Erythroblast (primary cell): Measurements from ENCODE around the gene DSCAM.

Experiments
- GATA1 ChIP-seq: IDR thresholded peaks from 2 replicates; pipeline ENCODE4 v1.6.1; 2011; ENCODE audit warnings: low read depth, mild to moderate bottlenecking, control low read depth, low read length, moderate library complexity
- POLR2A ChIP-seq: IDR thresholded peaks from 2 replicates; pipeline ENCODE4 v1.6.1; 2011; ENCODE audit warnings: mild to moderate bottlenecking, low read length

DNA sequence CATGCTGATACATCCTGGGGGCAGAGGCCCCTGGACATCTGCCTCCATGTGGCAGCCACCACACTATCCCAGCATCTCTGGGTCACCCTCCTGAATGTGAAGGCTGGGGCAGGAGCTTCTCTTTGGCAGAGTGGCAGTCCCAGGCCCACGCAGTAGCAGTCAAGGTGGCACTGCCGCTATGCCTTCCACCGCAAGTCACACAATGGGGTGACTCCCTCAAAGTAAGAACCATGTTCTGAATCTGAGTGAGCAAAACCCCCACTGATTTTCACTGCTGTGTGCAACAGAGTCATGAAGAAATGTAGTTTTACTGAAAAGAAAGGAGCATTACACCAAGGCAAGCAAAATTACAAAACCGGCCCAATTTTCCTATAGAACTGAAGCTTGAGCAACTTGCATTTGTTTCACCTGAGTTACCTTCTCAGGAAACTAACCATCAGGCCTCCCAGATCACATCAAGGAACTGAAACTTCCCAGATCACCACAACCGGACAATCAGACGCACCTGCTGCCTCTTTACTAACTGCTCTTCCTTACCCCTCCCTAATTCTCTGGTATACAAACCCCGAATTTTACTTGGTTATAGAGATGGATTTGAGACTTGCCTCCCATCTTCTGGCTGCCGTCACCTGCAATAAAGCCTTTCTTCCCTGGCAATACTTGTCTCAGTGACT, 877.1 kb downstream of the DSCAM start:
- TF ChIP-seq POLR2A (no peak), GATA1 (no peak)
